ENCODE data around the gene MARCHF11.

MARCHF11 gene

GRCh38 chr5:16051246-16051755 is 128.3 kb downstream of the MARCHF11 start:
- no peak for DNase-seq (ENCODE audit: low spot score)

DNA sequence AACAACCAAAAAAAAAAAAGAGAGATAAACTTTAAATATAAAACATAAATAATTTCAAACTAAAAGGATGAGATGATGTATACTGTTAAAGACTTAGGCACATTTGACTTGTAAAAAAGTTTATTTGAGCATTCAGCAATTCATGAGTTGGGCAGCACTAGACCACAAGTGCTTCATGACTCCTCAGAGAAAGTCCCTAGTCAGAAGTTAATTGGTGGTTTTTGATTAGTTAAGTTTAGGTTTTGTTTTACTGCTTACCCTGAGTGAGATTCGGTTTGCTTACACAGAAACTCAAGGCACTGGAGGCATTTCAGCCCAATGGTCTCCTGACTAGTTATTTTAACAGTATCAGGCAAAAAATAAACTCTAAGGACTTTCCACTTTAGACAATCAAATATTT is 129.2 kb downstream of the MARCHF11 start:
- DNase-seq (ENCODE audit: low spot score), result no peak

GRCh38 chr5:16049761-16050160 is 129.8 kb downstream of the MARCHF11 start:
- DNase-seq (ENCODE audit: low spot score), result no peak

- DNase-seq (ENCODE audit: low spot score), result no peak
These were observed 131.5 kb downstream of the MARCHF11 start for GRCh38 chr5:16048132-16048531.

GRCh38 chr5:16043349-16043965 is 136.1 kb downstream of the MARCHF11 start:
- no peak for DNase-seq (ENCODE audit: low spot score)

- no peak for DNase-seq (ENCODE audit: low spot score)
These were observed 142.3 kb downstream of the MARCHF11 start for GRCh38 chr5:16037121-16037845.

- DNase-seq (ENCODE audit: low spot score), result no peak
These were observed 145.1 kb downstream of the MARCHF11 start for GRCh38 chr5:16034319-16035001.

GRCh38 chr5:16033187-16033925 is 146.2 kb downstream of the MARCHF11 start:
- no peak for DNase-seq (ENCODE audit: low spot score)

- DNase-seq (ENCODE audit: low spot score), result no peak
These were observed 150.9 kb downstream of the MARCHF11 start for GRCh38 chr5:16028708-16029107.

DNA sequence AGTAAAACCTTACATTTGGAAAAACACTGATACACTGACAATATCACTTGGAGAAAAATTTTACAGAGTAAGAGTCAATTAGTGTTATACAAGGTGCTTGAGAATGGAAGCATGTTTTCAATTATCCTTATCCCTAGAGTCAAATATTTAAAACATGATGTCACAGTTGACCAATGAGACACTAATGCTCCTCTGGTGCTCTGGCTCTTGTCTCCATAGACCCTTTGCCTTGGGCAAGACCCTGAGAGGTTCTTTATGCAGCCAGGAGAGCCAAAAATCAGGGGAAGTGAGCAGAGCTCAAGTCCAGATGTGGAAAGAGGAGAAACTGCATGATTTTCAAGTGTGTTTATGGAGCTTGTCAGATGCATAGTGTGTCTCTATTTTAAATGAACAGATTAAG is 153.9 kb downstream of the MARCHF11 start:
- DNase-seq (ENCODE audit: low spot score), result no peak

- DNase-seq (ENCODE audit: low spot score), result no peak
These were observed 160.6 kb downstream of the MARCHF11 start for GRCh38 chr5:16018970-16019369.

DNA sequence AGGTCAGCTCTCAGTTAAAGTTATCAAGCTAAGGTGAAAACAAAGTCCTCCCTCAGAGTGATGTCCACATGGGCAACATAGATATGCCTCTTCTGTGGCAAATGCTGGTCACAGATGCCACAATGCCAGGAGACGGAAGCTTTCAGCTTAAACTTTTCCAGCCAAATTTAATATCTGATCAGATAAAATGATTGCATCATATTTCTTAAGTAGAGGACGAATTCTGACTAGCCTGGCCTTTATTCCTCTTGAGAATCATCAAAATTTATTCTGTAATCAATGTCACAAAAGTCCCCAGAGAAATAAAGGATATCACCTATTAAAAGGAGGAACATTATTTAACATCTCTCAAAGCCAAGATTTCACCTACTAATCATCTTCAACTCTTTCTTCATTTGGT is 161.9 kb downstream of the MARCHF11 start:
- DNase-seq (ENCODE audit: low spot score), result no peak

Data from COLO829 (cell line).